Testis (tissue), 2 donors: Measurements from ENCODE around the gene BCAS3.

Source experiments
- POLR2A ChIP-seq: fragments of 450-650 bp; IDR thresholded peaks from one replicate; pipeline ENCODE4 v1.6.1; 2017; ENCODE audit warnings: antibody characterized with exemption, mild to moderate bottlenecking, moderate library complexity
- TF ChIP-seq, protein P1 (sequence below), 3 experiments: fragments of 450-650 bp in 2 of 3; fragments of 200-600 bp in 1 of 3; sonication (generic) in 1 of 3; IDR thresholded peaks; one replicate each; pipeline ENCODE4 v1.5.1; 2016 to 2019; ENCODE audit warnings: antibody characterized with exemption in 3 of 3, mild to moderate bottlenecking in 2 of 3, moderate library complexity in 1 of 3

DNA sequence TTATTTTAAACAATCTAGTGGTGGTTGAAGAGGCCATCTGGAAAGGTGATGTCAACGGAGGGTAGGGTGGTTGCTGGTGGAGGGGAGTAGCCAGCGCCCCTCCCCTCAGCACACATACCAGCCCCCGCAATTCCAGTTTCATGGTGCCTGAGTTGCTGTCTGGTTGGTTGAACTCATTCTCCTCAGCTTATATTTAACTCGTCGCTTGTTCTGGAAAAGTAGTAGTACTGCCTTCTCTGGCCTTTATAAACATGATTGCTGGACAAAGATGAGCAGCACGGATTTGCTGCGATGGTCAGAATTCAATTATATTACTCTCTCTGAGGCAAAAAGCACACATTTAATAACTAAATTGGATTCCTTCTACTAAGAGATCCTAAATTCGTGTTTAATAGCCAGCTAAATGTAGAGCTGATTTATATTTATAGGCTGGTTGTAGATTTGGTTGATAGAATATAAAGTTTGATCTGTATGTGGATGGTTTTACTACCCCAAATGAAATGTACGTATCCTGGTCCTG, 484.0 kb downstream of the BCAS3 start:
- TF ChIP-seq POLR2A, result no peak
- TF ChIP-seq, protein P1, sequence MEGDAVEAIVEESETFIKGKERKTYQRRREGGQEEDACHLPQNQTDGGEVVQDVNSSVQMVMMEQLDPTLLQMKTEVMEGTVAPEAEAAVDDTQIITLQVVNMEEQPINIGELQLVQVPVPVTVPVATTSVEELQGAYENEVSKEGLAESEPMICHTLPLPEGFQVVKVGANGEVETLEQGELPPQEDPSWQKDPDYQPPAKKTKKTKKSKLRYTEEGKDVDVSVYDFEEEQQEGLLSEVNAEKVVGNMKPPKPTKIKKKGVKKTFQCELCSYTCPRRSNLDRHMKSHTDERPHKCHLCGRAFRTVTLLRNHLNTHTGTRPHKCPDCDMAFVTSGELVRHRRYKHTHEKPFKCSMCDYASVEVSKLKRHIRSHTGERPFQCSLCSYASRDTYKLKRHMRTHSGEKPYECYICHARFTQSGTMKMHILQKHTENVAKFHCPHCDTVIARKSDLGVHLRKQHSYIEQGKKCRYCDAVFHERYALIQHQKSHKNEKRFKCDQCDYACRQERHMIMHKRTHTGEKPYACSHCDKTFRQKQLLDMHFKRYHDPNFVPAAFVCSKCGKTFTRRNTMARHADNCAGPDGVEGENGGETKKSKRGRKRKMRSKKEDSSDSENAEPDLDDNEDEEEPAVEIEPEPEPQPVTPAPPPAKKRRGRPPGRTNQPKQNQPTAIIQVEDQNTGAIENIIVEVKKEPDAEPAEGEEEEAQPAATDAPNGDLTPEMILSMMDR (IDR thresholded peaks at IDR 0.05), result no peak
